ENCODE measurements around the gene PARVG.

PARVG gene

GRCh38 chr22:44161673-44162072 is 19.1 kb upstream of the PARVG start:
- no peaks in the 10 kb centered on the region for H3K4me1 ChIP-seq
- no peaks in the 10 kb centered on the region for H3K27me3 ChIP-seq (ENCODE audit: low read depth)
- peaks cover 4% of the 10 kb centered on the region for H3K36me3 ChIP-seq (replicated peaks)
- no peak for DNase-seq (ENCODE audit: low spot score in 2 of 2)
- no peaks in the 10 kb centered on the region for H3K9me3 ChIP-seq
- H3K4me3 ChIP-seq = no peak overlapping the region
- in situ Hi-C loops (cut with MboI; ENCODE audit: low sequenced_read_pairs) = no loop called here

- H3K9me3 ChIP-seq = no peaks in the 10 kb centered on the region
- H3K36me3 ChIP-seq (replicated peaks) = peaks cover 4% of the 10 kb centered on the region; the same call in 1 of the 2 replicates
- no peaks in the 10 kb centered on the region for H3K4me1 ChIP-seq
- no peaks in the 10 kb centered on the region for H3K27me3 ChIP-seq (ENCODE audit: low read depth)
- no peak for DNase-seq (ENCODE audit: low spot score in 2 of 2)
- in situ Hi-C loops (cut with MboI; ENCODE audit: low sequenced_read_pairs) = no loop called here
- H3K4me3 ChIP-seq = no peak overlapping the region
Measured at GRCh38 chr22:44162960-44163359, 17.8 kb upstream of the PARVG start.

GRCh38 chr22:44163536-44163935 is 17.2 kb upstream of the PARVG start:
- DNase-seq (ENCODE audit: low spot score in 2 of 2) = no peak
- H3K9me3 ChIP-seq = no peaks in the 10 kb centered on the region
- no peak overlapping the region for H3K4me3 ChIP-seq
- H3K36me3 ChIP-seq (replicated peaks) = peaks cover 4% of the 10 kb centered on the region; the same call in 1 of the 2 replicates
- no peaks in the 10 kb centered on the region for H3K27me3 ChIP-seq (ENCODE audit: low read depth)
- in situ Hi-C loops (cut with MboI; ENCODE audit: low sequenced_read_pairs) = no loop called here
- no peaks in the 10 kb centered on the region for H3K4me1 ChIP-seq

GRCh38 chr22:44164031-44164430 is 16.7 kb upstream of the PARVG start:
- Histone ChIP-seq H3K4me1 (no peaks in the 10 kb centered on the region), H3K27me3 (ENCODE audit: low read depth) (no peaks in the 10 kb centered on the region), H3K9me3 (no peaks in the 10 kb centered on the region), H3K4me3 (no peak overlapping the region), H3K36me3 (replicated peaks) (no peaks in the 10 kb centered on the region; the same call in 1 of the 2 replicates)
- DNase-seq (ENCODE audit: low spot score in 2 of 2) = no peak
- in situ Hi-C loops (cut with MboI; ENCODE audit: low sequenced_read_pairs) = no loop called here

GRCh38 chr22:44165286-44165874 is 15.3 kb upstream of the PARVG start:
- in situ Hi-C loops (cut with MboI; ENCODE audit: low sequenced_read_pairs) = no loop called here

GRCh38 chr22:44166498-44167276 is 14.0 kb upstream of the PARVG start:
- DNase-seq (ENCODE audit: low spot score in 2 of 2) = no peak
- in situ Hi-C loops (cut with MboI; ENCODE audit: low sequenced_read_pairs) = no loop called here
- H3K9me3 ChIP-seq = no peaks in the 10 kb centered on the region
- no peaks in the 10 kb centered on the region for H3K36me3 ChIP-seq (replicated peaks)
- H3K27me3 ChIP-seq (ENCODE audit: low read depth) = no peaks in the 10 kb centered on the region
- no peak overlapping the region for H3K4me3 ChIP-seq
- H3K4me1 ChIP-seq = no peaks in the 10 kb centered on the region

More at GRCh38 chr22:44165286-44165874, 15.3 kb upstream of the PARVG start:
- H3K27me3 ChIP-seq (ENCODE audit: low read depth) = no peaks in the 10 kb centered on the region
- no peaks in the 10 kb centered on the region for H3K36me3 ChIP-seq (replicated peaks)
- H3K4me1 ChIP-seq = no peaks in the 10 kb centered on the region
- DNase-seq (ENCODE audit: low spot score in 2 of 2) = no peak
- no peak overlapping the region for H3K4me3 ChIP-seq
- H3K9me3 ChIP-seq = no peaks in the 10 kb centered on the region

- Histone ChIP-seq H3K9me3 (no peaks in the 10 kb centered on the region), H3K27me3 (ENCODE audit: low read depth) (no peaks in the 10 kb centered on the region), H3K4me1 (no peaks in the 10 kb centered on the region), H3K4me3 (no peak overlapping the region), H3K36me3 (replicated peaks) (no peaks in the 10 kb centered on the region)
- DNase-seq (ENCODE audit: low spot score in 2 of 2) = no peak
- in situ Hi-C loops (cut with MboI; ENCODE audit: low sequenced_read_pairs) = no loop called here
Measured at GRCh38 chr22:44167501-44167900, 13.2 kb upstream of the PARVG start.

- no peak overlapping the region for H3K4me3 ChIP-seq
- DNase-seq (ENCODE audit: low spot score in 2 of 2) = no peak
- H3K9me3 ChIP-seq = no peaks in the 10 kb centered on the region
- no peaks in the 10 kb centered on the region for H3K4me1 ChIP-seq
- H3K36me3 ChIP-seq (replicated peaks) = no peaks in the 10 kb centered on the region
- in situ Hi-C loops (cut with MboI; ENCODE audit: low sequenced_read_pairs) = no loop called here
- H3K27me3 ChIP-seq (ENCODE audit: low read depth) = no peaks in the 10 kb centered on the region
Measured at GRCh38 chr22:44168206-44168605, 12.5 kb upstream of the PARVG start.

- Histone ChIP-seq H3K9me3 (no peaks in the 10 kb centered on the region), H3K27me3 (ENCODE audit: low read depth) (no peaks in the 10 kb centered on the region), H3K36me3 (replicated peaks) (no peaks in the 10 kb centered on the region), H3K4me3 (no peak overlapping the region), H3K4me1 (no peaks in the 10 kb centered on the region)
- in situ Hi-C loops (cut with MboI; ENCODE audit: low sequenced_read_pairs) = no loop called here
- no peak for DNase-seq (ENCODE audit: low spot score in 2 of 2)
Measured at GRCh38 chr22:44170470-44170869, 10.3 kb upstream of the PARVG start.

- no peak overlapping the region for H3K4me3 ChIP-seq
- no peak for DNase-seq (ENCODE audit: low spot score in 2 of 2)
- H3K36me3 ChIP-seq (replicated peaks) = no peaks in the 10 kb centered on the region
- no peaks in the 10 kb centered on the region for H3K9me3 ChIP-seq
- in situ Hi-C loops (cut with MboI; ENCODE audit: low sequenced_read_pairs) = no loop called here
- no peaks in the 10 kb centered on the region for H3K4me1 ChIP-seq
- H3K27me3 ChIP-seq (ENCODE audit: low read depth) = no peaks in the 10 kb centered on the region
Measured at GRCh38 chr22:44171561-44171960, 9.2 kb upstream of the PARVG start.

GRCh38 chr22:44172370-44173108 is 8.2 kb upstream of the PARVG start:
- Histone ChIP-seq H3K36me3 (replicated peaks) (no peaks in the 10 kb centered on the region), H3K4me1 (no peaks in the 10 kb centered on the region), H3K27me3 (ENCODE audit: low read depth) (no peaks in the 10 kb centered on the region), H3K9me3 (no peaks in the 10 kb centered on the region), H3K4me3 (no peak overlapping the region)
- in situ Hi-C loops (cut with MboI; ENCODE audit: low sequenced_read_pairs) = no loop called here
- no peak for DNase-seq (ENCODE audit: low spot score in 2 of 2)

GRCh38 chr22:44173154-44173553 is 7.6 kb upstream of the PARVG start:
- in situ Hi-C loops (cut with MboI; ENCODE audit: low sequenced_read_pairs) = no loop called here
- Histone ChIP-seq H3K4me1 (no peaks in the 10 kb centered on the region), H3K4me3 (no peak overlapping the region), H3K9me3 (no peaks in the 10 kb centered on the region), H3K36me3 (replicated peaks) (no peaks in the 10 kb centered on the region), H3K27me3 (ENCODE audit: low read depth) (no peaks in the 10 kb centered on the region)
- no peak for DNase-seq (ENCODE audit: low spot score in 2 of 2)

- no peaks in the 10 kb centered on the region for H3K9me3 ChIP-seq
- in situ Hi-C loops (cut with MboI; ENCODE audit: low sequenced_read_pairs) = no loop called here
- no peak for DNase-seq (ENCODE audit: low spot score in 2 of 2)
- no peak overlapping the region for H3K4me3 ChIP-seq
- no peaks in the 10 kb centered on the region for H3K36me3 ChIP-seq (replicated peaks)
- no peaks in the 10 kb centered on the region for H3K27me3 ChIP-seq (ENCODE audit: low read depth)
- no peaks in the 10 kb centered on the region for H3K4me1 ChIP-seq
Measured at GRCh38 chr22:44175676-44176075, 5.0 kb upstream of the PARVG start.
